IMR-90 (cell line): ENCODE measurements around the gene PODXL2. TPM values are rescaled to one million over a fixed set of nuclear protein-coding genes. Genes with fewer than 3 reads are reported as not detected.

Experiments
- ATAC-seq: fragments of 200-7000 bp; cut with Tn5 transposase; 2 replicates; pipeline ENCODE4 v1.9.1; 2020; ENCODE audit warnings: low read depth, mild to moderate bottlenecking, moderate library complexity
- BruUV-seq: library from RNA; stranded (reverse); fragments of 400-500 nt; replicated peaks from 2 replicates; lab custom pipeline; 2021; lab: Mats Ljungman, UMichigan
- CTCF ChIA-PET: fragments of 300-600 bp; formaldehyde crosslinking; extraction: SDS; loops from one replicate; lab custom pipeline; 2021; ENCODE audit warnings: antibody characterized with exemption; lab: Yijun Ruan, JAX
- POLR2A ChIA-PET: fragments of 300-600 bp; sonication (Branson Sonifier 250); formaldehyde crosslinking; loops from one replicate; lab custom pipeline; 2022; ENCODE audit warnings: antibody characterized with exemption; ENCODE audit not compliant: unreplicated experiment; lab: Charles Lee
- DNase-seq: peaks from one replicate; pipeline ENCODE4 v3.0.0; 2013
- H2AFZ ChIP-seq: replicated peaks from 2 replicates; pipeline ENCODE3; 2013; ENCODE audit warnings: low read length, mild to moderate bottlenecking; ENCODE audit not compliant: poor library complexity
- H2AK5ac ChIP-seq: 2 replicates; pipeline ENCODE4 v1.6.1; 2013; ENCODE audit warnings: low read depth, low read length, inconsistent platforms
- H2AK9ac ChIP-seq: replicated peaks from 2 replicates; pipeline ENCODE3; 2013; ENCODE audit warnings: mild to moderate bottlenecking, low read depth, low read length, moderate library complexity; ENCODE audit not compliant: poor library complexity
- H2BK120ac ChIP-seq: 2 replicates; pipeline ENCODE4 v1.6.1; 2013; ENCODE audit warnings: low read depth, low read length, inconsistent platforms
- H2BK15ac ChIP-seq: 3 replicates; pipeline ENCODE4 v1.6.1; 2013; ENCODE audit warnings: low read depth, low read length, inconsistent platforms
- H2BK20ac ChIP-seq: 2 replicates; pipeline ENCODE4 v1.6.1; 2013; ENCODE audit warnings: low read depth, mild to moderate bottlenecking, inconsistent platforms, low read length, moderate library complexity
- H2BK5ac ChIP-seq: 2 replicates; pipeline ENCODE4 v1.6.1; 2013; ENCODE audit warnings: mild to moderate bottlenecking, low read depth, low read length, inconsistent platforms; ENCODE audit not compliant: poor library complexity, severe bottlenecking
- H3K14ac ChIP-seq: replicated peaks from 2 replicates; pipeline ENCODE4 v1.6.1; 2013; ENCODE audit warnings: low read depth, low read length, inconsistent platforms
- H3K18ac ChIP-seq: 2 replicates; pipeline ENCODE4 v1.6.1; 2013; ENCODE audit warnings: low read depth, low read length, control low read depth
- H3K23ac ChIP-seq: 2 replicates; pipeline ENCODE4 v1.6.1; 2013; ENCODE audit warnings: low read depth, low read length, inconsistent platforms
- H3K27ac ChIP-seq: 2 replicates; pipeline ENCODE4 v1.5.1; 2013; ENCODE audit warnings: mild to moderate bottlenecking, control low read depth, low read length; ENCODE audit not compliant: insufficient read depth
- H3K27me3 ChIP-seq: 2 replicates; pipeline ENCODE4 v1.6.1; 2013; ENCODE audit warnings: low read length; ENCODE audit not compliant: control insufficient read depth, insufficient read depth
- H3K36me3 ChIP-seq: 2 replicates; pipeline ENCODE4 v1.6.1; 2013; ENCODE audit warnings: low read length, mixed read lengths; ENCODE audit not compliant: control insufficient read depth, insufficient read depth
- H3K4ac ChIP-seq: 2 replicates; pipeline ENCODE4 v1.6.1; 2013; ENCODE audit warnings: low read depth, low read length, inconsistent platforms
- H3K4me1 ChIP-seq: 2 replicates; pipeline ENCODE4 v1.6.1; 2013; ENCODE audit warnings: low read length, mixed read lengths; ENCODE audit not compliant: control insufficient read depth, insufficient read depth
- H3K4me2 ChIP-seq: 2 replicates; pipeline ENCODE4 v1.6.1; 2013; ENCODE audit warnings: low read depth, mild to moderate bottlenecking, control low read depth, low read length, moderate library complexity
- H3K4me3 ChIP-seq: 2 replicates; pipeline ENCODE4 v1.5.1; 2013; ENCODE audit warnings: low read depth, mild to moderate bottlenecking, control low read depth, low read length, moderate library complexity; ENCODE audit not compliant: insufficient read depth
- H3K56ac ChIP-seq: 2 replicates; pipeline ENCODE4 v1.6.1; 2013; ENCODE audit warnings: low read length, inconsistent platforms; ENCODE audit not compliant: insufficient read depth; ENCODE audit errors: extremely low read depth
- H3K79me1 ChIP-seq, 2 experiments: 2 replicates each; pipeline ENCODE4 v1.6.1; 2013; ENCODE audit warnings: low read length in 2 of 2, inconsistent platforms in 1 of 2, low read depth in 1 of 2
- H3K9ac ChIP-seq: 2 replicates; pipeline ENCODE4 v1.6.1; 2013; ENCODE audit warnings: low read depth, low read length, control low read depth
- H3K9me1 ChIP-seq: 2 replicates; pipeline ENCODE4 v1.6.1; 2013; ENCODE audit warnings: low read length, inconsistent platforms; ENCODE audit not compliant: insufficient read depth
- H3K9me3 ChIP-seq: 2 replicates; pipeline ENCODE4 v1.6.1; 2013; ENCODE audit warnings: low read length; ENCODE audit not compliant: control insufficient read depth, insufficient read depth
- H4K20me1 ChIP-seq: 2 replicates; pipeline ENCODE4 v1.6.1; 2013; ENCODE audit warnings: low read length, inconsistent platforms; ENCODE audit not compliant: insufficient read depth
- H4K5ac ChIP-seq: 2 replicates; pipeline ENCODE4 v1.6.1; 2013; ENCODE audit warnings: mild to moderate bottlenecking, low read depth, low read length, control low read depth
- H4K8ac ChIP-seq, 2 experiments: 2 replicates each; pipeline ENCODE4 v1.6.1; 2013; ENCODE audit warnings: low read depth in 2 of 2, low read length in 2 of 2, control low read depth in 1 of 2, inconsistent platforms in 1 of 2
- H4K91ac ChIP-seq: 2 replicates; pipeline ENCODE4 v1.6.1; 2013; ENCODE audit warnings: low read depth, low read length, inconsistent platforms; ENCODE audit not compliant: insufficient read depth
- BHLHE40 ChIP-seq: fragments of 150-350 bp; IDR thresholded peaks from 2 replicates; pipeline ENCODE4 v1.6.1; 2016; ENCODE audit warnings: mild to moderate bottlenecking, low read depth, low read length
- CEBPB ChIP-seq: IDR thresholded peaks from 2 replicates; pipeline ENCODE4 v1.6.1; 2012; ENCODE audit warnings: low read depth, low read length, improper control_type of control experiment
- CHD1 ChIP-seq: IDR thresholded peaks from 2 replicates; pipeline ENCODE4 v1.6.1; 2012; ENCODE audit warnings: low read depth, low read length, improper control_type of control experiment
- CTCF ChIP-seq: conservative IDR thresholded peaks from 2 replicates; pipeline ENCODE4 v1.5.1; 2012; ENCODE audit warnings: mild to moderate bottlenecking, low read depth, low read length, improper control_type of control experiment
- ELK1 ChIP-seq: fragments of 150-350 bp; IDR thresholded peaks from 2 replicates; pipeline ENCODE4 v1.6.1; 2016; ENCODE audit warnings: low read depth, mild to moderate bottlenecking, low read length, moderate library complexity, borderline replicate concordance
- FOS ChIP-seq: fragments of 150-350 bp; IDR thresholded peaks from 2 replicates; pipeline ENCODE4 v1.6.1; 2016; ENCODE audit warnings: low read depth, low read length
- MAFK ChIP-seq: IDR thresholded peaks from 2 replicates; pipeline ENCODE4 v1.6.1; 2012; ENCODE audit warnings: low read depth, low read length, improper control_type of control experiment
- NFE2L2 ChIP-seq: fragments of 150-350 bp; IDR thresholded peaks from 2 replicates; pipeline ENCODE4 v1.6.1; 2016; ENCODE audit warnings: low read depth, mild to moderate bottlenecking, low read length
- POLR2A ChIP-seq: IDR thresholded peaks from 2 replicates; pipeline ENCODE4 v1.6.1; 2012; ENCODE audit warnings: mild to moderate bottlenecking, low read depth, low read length
- RCOR1 ChIP-seq: IDR thresholded peaks from 2 replicates; pipeline ENCODE4 v1.6.1; 2012; ENCODE audit warnings: mild to moderate bottlenecking, low read length, improper control_type of control experiment; ENCODE audit not compliant: insufficient replicate concordance
- RFX5 ChIP-seq: IDR thresholded peaks from 2 replicates; pipeline ENCODE4 v1.8.0; 2012; ENCODE audit warnings: low read depth, mild to moderate bottlenecking, low read length, moderate library complexity
- SMC3 ChIP-seq: fragments of 150-350 bp; IDR thresholded peaks from 2 replicates; pipeline ENCODE4 v1.6.1; 2016; ENCODE audit warnings: low read depth, mild to moderate bottlenecking, antibody characterized with exemption, low read length, moderate library complexity
- USF2 ChIP-seq: fragments of 150-350 bp; IDR thresholded peaks from 2 replicates; pipeline ENCODE4 v1.6.1; 2017; ENCODE audit warnings: mild to moderate bottlenecking, antibody characterized with exemption, low read length, low read depth
- WGBS, 2 experiments: methylation state at CpG; one replicate each; pipeline versions ENCODE4 v1.1.5 to v1.1.7; 2013; ENCODE audit warnings: missing lambda C conversion rate in 2 of 2; ENCODE audit not compliant: insufficient read length in 1 of 2; ENCODE audit errors: extremely low coverage in 2 of 2; 5-methylcytosine and 5-hydroxymethylcytosine counted together
- dilution Hi-C: fragments of 300-500 bp; cut with HindIII; formaldehyde crosslinking; loops from one replicate; pipeline ENCODE4 v1.14.3; 2018; ENCODE audit warnings: low sequenced_read_pairs; ENCODE audit not compliant: unreplicated experiment
- in situ Hi-C: fragments of 300-500 bp; cut with MboI; formaldehyde crosslinking; loops from 3 replicates; pipeline ENCODE4 v1.14.3; 2019; ENCODE audit warnings: low sequenced_read_pairs, inconsistent platforms, mixed read lengths
- intact Hi-C: fragments of 100-400 bp; cut with micrococcal nuclease; formaldehyde crosslinking; loops from 2 replicates; pipeline ENCODE4 v1.10.0; 2022
- polyA plus RNA-seq, 3 experiments: library from polyadenylated mRNA; depleted of rRNA; stranded (reverse); fragments of >200 nt; gene quantifications; 2 replicates each; pipeline ENCODE4 v1.2.3, GENCODE V29; 2012; ENCODE audit warnings: low replicate concordance in 1 of 3
- total RNA-seq: library from RNA; depleted of rRNA; stranded (reverse); fragments of >200 nt; gene quantifications from 2 replicates; pipeline ENCODE4 v1.2.3, GENCODE V29; 2012

PODXL2 gene
- total and polyA plus RNA-seq, 2 of the 4 experiments (the other 2 are of a cell fraction), result 1.6 to 5.4 TPM

- intact Hi-C loops, result no loop called here
- no TSS peak for BruUV-seq
- POLR2A ChIA-PET, result no interaction called here
Measured at GRCh38 chr3:127656906-127657305, 27.9 kb downstream of the PODXL2 start.

More at GRCh38 chr3:127656906-127657305, 27.9 kb downstream of the PODXL2 start:
- CTCF ChIA-PET, result interaction anchor here (0.7 kb wide), 1 partner anchor 111 kb away, joined by 3 read pairs; no protein-coding TSS in a partner anchor
- peaks cover 10% of the 10 kb centered on the region for H3K4me1 ChIP-seq
- no peaks in the 10 kb centered on the region; the same call in 1 of the 2 replicates for H4K20me1 ChIP-seq
- H3K14ac ChIP-seq, result no peak overlapping the region
- H3K27me3 ChIP-seq, result no peaks in the 10 kb centered on the region; the same call in 1 of the 2 replicates
- no peak for ATAC-seq
- no peak overlapping the region; the same call in 1 of the 2 replicates for H4K91ac ChIP-seq
- H2BK120ac ChIP-seq, result no peak overlapping the region
- H3K23ac ChIP-seq, result no peak overlapping the region
- no peaks in the 10 kb centered on the region for H3K79me1 ChIP-seq
- no peak overlapping the region for H4K8ac ChIP-seq
- no peak overlapping the region for H3K4me2 ChIP-seq
- no peak overlapping the region for H3K56ac ChIP-seq
- dilution Hi-C loops (no loop called here), in situ Hi-C loops (loop anchor here (10.0 kb wide), 1 partner anchor 308 kb away; no protein-coding TSS in a partner anchor)
- H2AK5ac ChIP-seq, result no peak overlapping the region
- no peak overlapping the region for H4K5ac ChIP-seq
- TF ChIP-seq MAFK (no peak), USF2 (no peak), RCOR1 (no peak), CHD1 (no peak), CEBPB (no peak), BHLHE40 (no peak), NFE2L2 (no peak), FOS (no peak), SMC3 (no peak), POLR2A (no peak), CTCF (no peak), ELK1 (no peak), RFX5 (no peak)
- no peak for DNase-seq
- H2BK20ac ChIP-seq, result no peak overlapping the region
- no peak overlapping the region for H3K9ac ChIP-seq
- H3K36me3 ChIP-seq, result no peaks in the 10 kb centered on the region
- no peak overlapping the region for H2AK9ac ChIP-seq
- WGBS, 2 experiments, result 97% methylated on average over 5 of the region's 8 CpGs; no CpG with 5 or more reads in 1 of the 2 experiments
- H3K4me3 ChIP-seq, result no peak overlapping the region
- H2BK5ac ChIP-seq, result no peak overlapping the region
- no peak overlapping the region for H3K18ac ChIP-seq
- no peak overlapping the region for H3K4ac ChIP-seq
- no peaks in the 10 kb centered on the region; the same call in 1 of the 2 replicates for H3K9me1 ChIP-seq
- H2AFZ ChIP-seq, result no peak overlapping the region
- no peak overlapping the region for H2BK15ac ChIP-seq
- H3K27ac ChIP-seq, result no peak overlapping the region
- H3K9me3 ChIP-seq, result no peaks in the 10 kb centered on the region
